Astrocyte of the spinal cord (primary cell): ENCODE measurements around the gene IFITM1.
A peak's percentile ranks its signal among the peaks of the same experiment; 100 is the strongest.

Experiments
- DNase-seq: peaks from one replicate; pipeline ENCODE4 v3.0.0; 2011; ENCODE audit warnings: low read depth, low spot score
- H3K4me3 ChIP-seq: 2 replicates; pipeline ENCODE4 v1.5.1; 2011; ENCODE audit warnings: low read depth, mild to moderate bottlenecking, low read length, moderate library complexity
- in situ Hi-C: cut with HindIII; loops from 2 replicates; pipeline ENCODE4 v1.10.0; 2017; ENCODE audit warnings: low sequenced_read_pairs
- TF ChIP-seq, protein P1 (sequence below): IDR thresholded peaks from 2 replicates; pipeline ENCODE4 v1.5.1; 2012; ENCODE audit warnings: low read depth, mild to moderate bottlenecking, low read length, inconsistent platforms

IFITM1 gene

GRCh38 chr11:287821-288477 is 25.9 kb upstream of the IFITM1 start:
- DNase-seq: no peak
- in situ Hi-C loops: no loop called here
- TF ChIP-seq, protein P1, sequence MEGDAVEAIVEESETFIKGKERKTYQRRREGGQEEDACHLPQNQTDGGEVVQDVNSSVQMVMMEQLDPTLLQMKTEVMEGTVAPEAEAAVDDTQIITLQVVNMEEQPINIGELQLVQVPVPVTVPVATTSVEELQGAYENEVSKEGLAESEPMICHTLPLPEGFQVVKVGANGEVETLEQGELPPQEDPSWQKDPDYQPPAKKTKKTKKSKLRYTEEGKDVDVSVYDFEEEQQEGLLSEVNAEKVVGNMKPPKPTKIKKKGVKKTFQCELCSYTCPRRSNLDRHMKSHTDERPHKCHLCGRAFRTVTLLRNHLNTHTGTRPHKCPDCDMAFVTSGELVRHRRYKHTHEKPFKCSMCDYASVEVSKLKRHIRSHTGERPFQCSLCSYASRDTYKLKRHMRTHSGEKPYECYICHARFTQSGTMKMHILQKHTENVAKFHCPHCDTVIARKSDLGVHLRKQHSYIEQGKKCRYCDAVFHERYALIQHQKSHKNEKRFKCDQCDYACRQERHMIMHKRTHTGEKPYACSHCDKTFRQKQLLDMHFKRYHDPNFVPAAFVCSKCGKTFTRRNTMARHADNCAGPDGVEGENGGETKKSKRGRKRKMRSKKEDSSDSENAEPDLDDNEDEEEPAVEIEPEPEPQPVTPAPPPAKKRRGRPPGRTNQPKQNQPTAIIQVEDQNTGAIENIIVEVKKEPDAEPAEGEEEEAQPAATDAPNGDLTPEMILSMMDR: no peak
- H3K4me3 ChIP-seq: peak overlapping the region; percentile 43

GRCh38 chr11:288478-289397 is 25.1 kb upstream of the IFITM1 start, which contains the start of gene PGGHG:
PGGHG (plus strand) TSS chr11:289126; CDS start chr11:289817, 691 bp downstream.
- in situ Hi-C loops: no loop called here
- peak within 1 kb of the TSS; percentile 43 for H3K4me3 ChIP-seq
- TF ChIP-seq, protein P1: no peak
- DNase-seq: no peak

DNA sequence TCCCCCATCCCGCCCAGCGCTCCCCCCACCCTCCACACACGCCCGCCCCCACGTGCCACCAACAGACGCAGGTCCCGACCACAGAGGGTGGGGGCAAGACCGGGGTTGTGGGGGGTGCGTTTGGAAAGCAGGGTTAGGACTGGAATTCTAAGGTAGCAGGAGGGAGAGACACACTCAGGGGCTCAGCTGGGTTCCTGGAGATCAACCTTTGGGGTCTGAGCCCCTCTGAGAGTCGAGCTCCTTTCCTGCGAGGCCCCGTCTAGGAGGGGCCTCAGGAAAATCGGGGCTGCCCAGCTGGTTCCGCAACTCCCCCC is 24.5 kb upstream of the IFITM1 start:
- H3K4me3 ChIP-seq: peak overlapping the region; percentile 37
- in situ Hi-C loops: no loop called here
- TF ChIP-seq, protein P1: no peak
- DNase-seq: no peak

GRCh38 chr11:289712-290620 is 23.9 kb upstream of the IFITM1 start:
- peak overlapping the region; percentile 37 for H3K4me3 ChIP-seq
- DNase-seq: no peak
- TF ChIP-seq, protein P1: no peak
- in situ Hi-C loops: no loop called here

DNA sequence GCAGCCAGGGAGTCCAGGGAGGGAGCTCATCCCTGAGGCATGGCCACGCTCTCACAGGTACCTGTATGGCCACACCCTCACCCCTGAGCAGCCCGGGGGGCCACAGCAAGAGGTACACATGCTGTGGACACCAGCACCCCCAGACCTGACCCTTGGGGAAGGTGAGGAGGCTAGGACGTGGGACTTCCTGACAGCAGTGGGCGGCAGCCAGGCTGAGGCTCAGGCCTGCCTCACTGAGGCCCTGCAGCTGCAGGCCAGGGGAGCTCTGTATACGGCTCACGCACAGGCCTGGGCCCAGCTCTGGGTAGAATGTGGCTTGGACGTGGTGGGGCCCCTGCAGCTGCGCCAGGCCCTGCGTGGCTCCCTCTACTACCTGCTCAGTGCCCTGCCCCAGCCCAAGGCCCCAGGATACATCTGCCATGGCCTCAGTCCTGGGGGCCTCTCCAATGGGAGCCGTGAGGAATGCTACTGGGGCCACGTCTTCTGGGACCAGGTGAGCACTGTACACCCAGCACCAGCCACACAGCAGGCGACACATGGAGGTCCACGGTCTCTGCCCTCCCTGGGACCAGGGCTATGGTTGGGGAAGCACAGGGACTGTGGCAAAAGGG is 23.1 kb upstream of the IFITM1 start:
- in situ Hi-C loops: no loop called here
- TF ChIP-seq, protein P1: no peak
- H3K4me3 ChIP-seq: no peak overlapping the region
- no peak for DNase-seq
